HEK293 (cell line): ENCODE results near the gene ARHGAP45.
A peak's percentile ranks its signal among the peaks of the same experiment; 100 is the strongest.

Experiments
- HOXA7 ChIP-seq: sonication (generic); formaldehyde crosslinking; IDR thresholded peaks from 2 replicates; pipeline ENCODE4 v1.8.1; 2022; ENCODE audit warnings: missing genetic modification reagents, borderline replicate concordance
- PRDM2 ChIP-seq: fragments of 450-650 bp; formaldehyde crosslinking; IDR thresholded peaks from 2 replicates; pipeline ENCODE4 v1.5.1; 2016; ENCODE audit warnings: missing biosample characterization, missing genetic modification characterization, borderline replicate concordance
- SCRT1 ChIP-seq: fragments of 450-650 bp; formaldehyde crosslinking; IDR thresholded peaks from 2 replicates; pipeline ENCODE4 v1.5.1; 2016; ENCODE audit warnings: missing biosample characterization, missing genetic modification characterization, borderline replicate concordance
- SP2 ChIP-seq: fragments of 450-650 bp; formaldehyde crosslinking; IDR thresholded peaks from 2 replicates; pipeline ENCODE4 v1.5.1; 2016; ENCODE audit warnings: missing biosample characterization, missing genetic modification characterization
- TCF7L2 ChIP-seq: IDR thresholded peaks from 2 replicates; pipeline ENCODE4 v1.6.1; 2011; ENCODE audit warnings: low read depth, mild to moderate bottlenecking, inconsistent platforms, low read length, moderate library complexity, borderline replicate concordance
- TSHZ1 ChIP-seq: fragments of 450-650 bp; formaldehyde crosslinking; IDR thresholded peaks from 2 replicates; pipeline ENCODE4 v1.5.1; 2016; ENCODE audit warnings: missing biosample characterization, missing genetic modification characterization, borderline replicate concordance
- WT1 ChIP-seq: fragments of 450-650 bp; formaldehyde crosslinking; IDR thresholded peaks from 2 replicates; pipeline ENCODE4 v1.5.1; 2016; ENCODE audit warnings: missing biosample characterization, missing genetic modification characterization
- YY1 ChIP-seq: fragments of 450-650 bp; formaldehyde crosslinking; IDR thresholded peaks from 2 replicates; pipeline ENCODE4 v1.5.1; 2018; ENCODE audit warnings: missing biosample characterization, missing genetic modification characterization
- ZBTB1 ChIP-seq: fragments of 450-650 bp; formaldehyde crosslinking; IDR thresholded peaks from 2 replicates; pipeline ENCODE4 v1.5.1; 2016; ENCODE audit warnings: missing biosample characterization, missing genetic modification characterization
- ZBTB20 ChIP-seq: fragments of 450-650 bp; formaldehyde crosslinking; IDR thresholded peaks from 2 replicates; pipeline ENCODE4 v1.5.1; 2016; ENCODE audit warnings: missing biosample characterization, missing genetic modification characterization
- ZEB2 ChIP-seq: fragments of 450-650 bp; formaldehyde crosslinking; IDR thresholded peaks from 2 replicates; pipeline ENCODE4 v1.5.1; 2016; ENCODE audit warnings: missing biosample characterization, missing genetic modification characterization
- ZNF114 ChIP-seq: fragments of 450-650 bp; formaldehyde crosslinking; IDR thresholded peaks from 2 replicates; pipeline ENCODE4 v1.5.0; 2017; ENCODE audit warnings: missing biosample characterization, missing genetic modification characterization
- ZNF121 ChIP-seq: fragments of 450-650 bp; formaldehyde crosslinking; IDR thresholded peaks from 2 replicates; pipeline ENCODE4 v1.5.1; 2016; ENCODE audit warnings: missing biosample characterization, missing genetic modification characterization
- ZNF16 ChIP-seq: fragments of 450-650 bp; formaldehyde crosslinking; IDR thresholded peaks from 2 replicates; pipeline ENCODE4 v1.5.1; 2016; ENCODE audit warnings: low read depth, missing biosample characterization, missing genetic modification characterization
- ZNF169 ChIP-seq: fragments of 450-650 bp; formaldehyde crosslinking; IDR thresholded peaks from 2 replicates; pipeline ENCODE4 v1.5.1; 2016; ENCODE audit warnings: missing biosample characterization, missing genetic modification characterization
- ZNF184 ChIP-seq: fragments of 450-650 bp; IDR thresholded peaks from 2 replicates; pipeline ENCODE4 v1.5.1; 2018; ENCODE audit warnings: missing biosample characterization, mild to moderate bottlenecking, missing genetic modification characterization
- ZNF248 ChIP-seq: fragments of 450-650 bp; formaldehyde crosslinking; IDR thresholded peaks from 2 replicates; pipeline ENCODE4 v1.5.1; 2017; ENCODE audit warnings: missing biosample characterization, missing genetic modification characterization
- ZNF449 ChIP-seq: fragments of 450-650 bp; formaldehyde crosslinking; IDR thresholded peaks from 2 replicates; pipeline ENCODE4 v1.5.1; 2017; ENCODE audit warnings: missing biosample characterization, mild to moderate bottlenecking, missing genetic modification characterization, moderate library complexity
- ZNF571 ChIP-seq: fragments of 450-650 bp; formaldehyde crosslinking; IDR thresholded peaks from 2 replicates; pipeline ENCODE4 v1.5.0; 2017; ENCODE audit warnings: missing biosample characterization, missing genetic modification characterization
- ZNF580 ChIP-seq: fragments of 450-650 bp; formaldehyde crosslinking; IDR thresholded peaks from 2 replicates; pipeline ENCODE4 v1.5.1; 2016; ENCODE audit warnings: missing biosample characterization, missing genetic modification characterization
- ZNF600 ChIP-seq: fragments of 450-650 bp; formaldehyde crosslinking; IDR thresholded peaks from 2 replicates; pipeline ENCODE4 v1.5.1; 2016; ENCODE audit warnings: missing biosample characterization, missing genetic modification characterization
- ZNF623 ChIP-seq: fragments of 450-650 bp; formaldehyde crosslinking; IDR thresholded peaks from 2 replicates; pipeline ENCODE4 v1.5.1; 2016; ENCODE audit warnings: missing biosample characterization, missing genetic modification characterization
- ZNF747 ChIP-seq: fragments of 450-650 bp; formaldehyde crosslinking; IDR thresholded peaks from 2 replicates; pipeline ENCODE4 v1.5.1; 2016; ENCODE audit warnings: missing biosample characterization, missing genetic modification characterization
- ZNF837 ChIP-seq: fragments of 450-650 bp; formaldehyde crosslinking; IDR thresholded peaks from 2 replicates; pipeline ENCODE4 v1.5.1; 2016; ENCODE audit warnings: missing biosample characterization, missing genetic modification characterization
- TF ChIP-seq, protein P1 (sequence below): fragments of 450-650 bp; formaldehyde crosslinking; IDR thresholded peaks from 2 replicates; pipeline ENCODE4 v1.5.1; 2016; ENCODE audit warnings: missing biosample characterization, missing genetic modification characterization

ARHGAP45 gene

DNA sequence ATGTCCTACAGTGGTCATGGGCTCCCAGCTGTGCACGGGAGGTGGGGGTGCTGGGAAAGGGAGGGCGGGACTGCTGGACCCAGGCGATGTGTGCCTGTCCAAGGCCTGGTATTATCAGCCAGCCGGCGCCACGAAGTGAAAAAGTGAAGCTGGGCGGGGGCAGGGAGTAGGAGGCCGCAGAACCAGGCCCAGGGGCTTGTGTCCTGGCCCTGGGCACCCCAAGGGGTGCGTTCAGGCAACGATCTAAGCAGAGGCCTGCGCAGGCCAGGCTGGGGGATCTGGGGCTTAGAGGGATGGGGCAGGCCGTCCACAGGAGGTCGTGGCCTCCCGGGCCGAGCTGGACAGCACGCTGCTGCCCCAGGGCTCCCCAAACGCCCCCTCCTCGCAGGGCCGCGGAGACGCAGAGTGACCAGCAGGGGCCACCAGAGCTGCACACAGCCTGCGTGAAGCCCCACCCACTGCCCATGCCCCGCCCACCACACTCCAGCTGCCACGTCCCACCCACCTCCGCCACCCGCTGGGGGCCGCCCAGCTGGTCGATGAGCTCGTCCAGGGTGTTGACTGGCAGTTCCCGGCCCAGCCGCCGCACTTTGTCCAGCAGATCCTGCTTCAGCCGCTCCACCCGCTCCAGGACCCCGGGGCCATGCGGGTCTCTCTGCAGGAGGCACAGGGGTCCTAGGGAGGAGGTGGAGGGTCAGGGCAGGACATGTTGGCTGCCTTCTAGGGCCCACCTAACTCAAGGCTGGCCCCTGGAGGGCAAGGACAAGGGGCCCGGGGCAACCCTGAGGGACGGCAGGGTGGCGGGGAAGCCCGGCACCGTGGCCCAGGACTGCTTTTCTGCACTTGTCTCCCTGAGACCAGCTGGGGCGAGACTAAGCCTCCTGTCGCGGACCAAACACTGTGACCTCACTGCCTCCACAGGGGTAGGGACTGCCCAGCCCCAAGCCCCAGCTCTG lies 46.3 kb downstream of the ARHGAP45 start (continued):
- TF ChIP-seq, protein P1, sequence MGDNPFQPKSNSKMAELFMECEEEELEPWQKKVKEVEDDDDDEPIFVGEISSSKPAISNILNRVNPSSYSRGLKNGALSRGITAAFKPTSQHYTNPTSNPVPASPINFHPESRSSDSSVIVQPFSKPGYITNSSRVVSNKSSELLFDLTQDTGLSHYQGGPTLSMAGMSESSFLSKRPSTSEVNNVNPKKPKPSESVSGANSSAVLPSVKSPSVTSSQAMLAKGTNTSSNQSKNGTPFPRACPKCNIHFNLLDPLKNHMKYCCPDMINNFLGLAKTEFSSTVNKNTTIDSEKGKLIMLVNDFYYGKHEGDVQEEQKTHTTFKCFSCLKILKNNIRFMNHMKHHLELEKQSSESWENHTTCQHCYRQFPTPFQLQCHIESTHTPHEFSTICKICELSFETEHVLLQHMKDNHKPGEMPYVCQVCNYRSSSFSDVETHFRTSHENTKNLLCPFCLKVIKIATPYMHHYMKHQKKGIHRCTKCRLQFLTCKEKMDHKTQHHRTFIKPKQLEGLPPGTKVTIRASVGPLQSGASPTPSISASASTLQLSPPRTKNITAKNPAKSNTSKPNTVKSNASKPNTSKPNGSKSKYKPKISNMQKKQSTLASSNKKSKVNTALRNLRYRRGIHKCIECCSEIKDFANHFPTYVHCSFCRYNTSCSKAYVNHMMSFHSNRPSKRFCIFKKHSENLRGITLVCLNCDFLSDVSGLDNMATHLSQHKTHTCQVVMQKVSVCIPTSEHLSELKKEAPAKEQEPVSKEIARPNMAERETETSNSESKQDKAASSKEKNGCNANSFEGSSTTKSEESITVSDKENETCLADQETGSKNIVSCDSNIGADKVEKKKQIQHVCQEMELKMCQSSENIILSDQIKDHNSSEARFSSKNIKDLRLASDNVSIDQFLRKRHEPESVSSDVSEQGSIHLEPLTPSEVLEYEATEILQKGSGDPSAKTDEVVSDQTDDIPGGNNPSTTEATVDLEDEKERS (tag by site-specific recombination): no peak
- no peak for TF ChIP-seq ZNF184 (tag by site-specific recombination)
- no peak for TF ChIP-seq HOXA7 (CRISPR knock-in tag)
- no peak for TF ChIP-seq ZNF837 (tag by site-specific recombination)
- no peak for TF ChIP-seq ZNF169
- peak; percentile 64; the same call in 1 of the 2 replicates for TF ChIP-seq ZNF600
- TF ChIP-seq ZNF571 (tag by site-specific recombination): no peak
- no peak for TF ChIP-seq ZBTB1 (tag by site-specific recombination)
- no peak for TF ChIP-seq ZNF580 (tag by site-specific recombination)
- TF ChIP-seq TCF7L2: no peak
- peak; percentile 90 for TF ChIP-seq SP2 (tag by site-specific recombination)
- no peak; the same call in 1 of the 2 replicates for TF ChIP-seq ZBTB20 (tag by site-specific recombination)
- no peak for TF ChIP-seq SCRT1
- TF ChIP-seq ZNF449 (tag by site-specific recombination): 0 out of 2 replicates have a peak, but pooled peaks have one; percentile 17
- TF ChIP-seq ZNF121 (tag by site-specific recombination): no peak
- TF ChIP-seq WT1 (tag by site-specific recombination): no peak
- no peak for TF ChIP-seq YY1 (tag by site-specific recombination)
- peak; percentile 42; the same call in 1 of the 2 replicates for TF ChIP-seq TSHZ1 (tag by site-specific recombination)
- no peak for TF ChIP-seq ZNF623 (tag by site-specific recombination)
- no peak for TF ChIP-seq ZNF114 (tag by site-specific recombination)
- no peak for TF ChIP-seq ZNF16 (tag by site-specific recombination)
- TF ChIP-seq ZNF747 (tag by site-specific recombination): no peak
- peak; percentile 57 for TF ChIP-seq ZEB2 (tag by site-specific recombination)
- TF ChIP-seq ZNF248 (tag by site-specific recombination): no peak
- TF ChIP-seq PRDM2 (tag by site-specific recombination): no peak
